HEK293T (cell line): ENCODE data around the gene DTNBP1.

ENCODE experiments used
- ARNT ChIP-seq: fragments of 450-650 bp; IDR thresholded peaks from 2 replicates; pipeline ENCODE4 v1.6.1; 2017; ENCODE audit warnings: mild to moderate bottlenecking
- ELF4 ChIP-seq: fragments of 450-650 bp; IDR thresholded peaks from 2 replicates; pipeline ENCODE4 v1.6.1; 2017; ENCODE audit warnings: antibody characterized with exemption
- FOXA1 ChIP-seq: fragments of 450-650 bp; IDR thresholded peaks from 2 replicates; pipeline ENCODE4 v1.6.1; 2016; ENCODE audit warnings: mild to moderate bottlenecking
- FOXM1 ChIP-seq: fragments of 450-650 bp; IDR thresholded peaks from 2 replicates; pipeline ENCODE4 v1.6.1; 2017; ENCODE audit warnings: mild to moderate bottlenecking, borderline replicate concordance
- SUZ12 ChIP-seq: fragments of 450-650 bp; IDR thresholded peaks from 2 replicates; pipeline ENCODE4 v1.6.1; 2016; ENCODE audit warnings: mild to moderate bottlenecking

GRCh38 chr6:15577106-15577505 lies 85.7 kb downstream of the DTNBP1 start:
- TF ChIP-seq FOXM1 (no peak), ELF4 (no peak), ARNT (no peak), FOXA1 (no peak), SUZ12 (no peak)
